ENCODE data around the gene FTCD.

GRCh38 chr21:46136739-46137349, 18.5 kb downstream of the FTCD start:
- no peak for TF ChIP-seq POLR2A (IDR thresholded peaks at IDR 0.05; ENCODE audit: low read length)
- no peak for TF ChIP-seq GATA1 (IDR thresholded peaks at IDR 0.05; ENCODE audit: low read depth, low read length)
